Activated T-cell treated with anti-CD3 and anti-CD28 coated beads, Interleukin-2, amount 50 U/mL, for 72 hours (primary cell): ENCODE measurements around the gene FAM111A. TPM values are rescaled to one million over a fixed set of nuclear protein-coding genes. Genes with fewer than 3 reads are reported as not detected.

Experiments used
- ATAC-seq, 2 donors: fragments of 150-1000 bp; cut with Tn5 transposase; replicated peaks in 1 of 2; 2 replicates each; pipeline ENCODE4 v1.10.0; 2021; ENCODE audit warnings: moderate library complexity in 2 of 2, mild to moderate bottlenecking in 1 of 2
- DNase-seq, 2 donors: peaks; one replicate each; pipeline ENCODE4 v3.0.0; 2021 to 2022; ENCODE audit warnings: mixed read lengths in 1 of 2
- H3K27ac Mint-ChIP-seq: one replicate; pipeline ENCODE4 v1.8.0; 2022; ENCODE audit warnings: mild to moderate bottlenecking, moderate library complexity, mixed read lengths
- H3K27me3 Mint-ChIP-seq: one replicate; pipeline ENCODE4 v1.8.0; 2022; ENCODE audit warnings: low read depth, mixed read lengths
- H3K36me3 Mint-ChIP-seq, 2 donors: one replicate each; pipeline ENCODE4 v1.8.0; 2022; ENCODE audit warnings: mixed read lengths in 2 of 2, mild to moderate bottlenecking in 1 of 2; ENCODE audit not compliant: insufficient read depth in 2 of 2
- H3K4me1 Mint-ChIP-seq: one replicate; pipeline ENCODE4 v1.8.0; 2022; ENCODE audit warnings: low read depth, mixed read lengths
- H3K4me3 Mint-ChIP-seq, 2 donors: one replicate each; pipeline ENCODE4 v1.8.0; 2022; ENCODE audit warnings: mild to moderate bottlenecking in 2 of 2, mixed read lengths in 2 of 2, moderate library complexity in 2 of 2
- H3K9me3 Mint-ChIP-seq, 2 donors: one replicate each; pipeline ENCODE4 v1.8.0; 2022; ENCODE audit warnings: mixed read lengths in 2 of 2
- total RNA-seq, 2 donors: library from RNA; stranded (reverse); gene quantifications; one replicate each; pipeline ENCODE4 v1.2.3, GENCODE V29; 2022

The FAM111A gene
- total RNA-seq, 2 donors from 2014 or later = 117 to 140 TPM

- ATAC-seq = peak; percentile 58 to 59
Observed at GRCh38 chr11:59151761-59152160, 9.1 kb downstream of the FAM111A start.

GRCh38 chr11:59152312-59152951, 9.8 kb downstream of the FAM111A start:
- Mint-ChIP-seq H3K9me3 (peaks cover 0 to 3% of the 10 kb centered on the region in 2 donors), H3K4me3 (peak overlapping the region; percentile 76 to 81), H3K4me1 (peaks cover 54% of the 10 kb centered on the region), H3K36me3 (peaks cover 6 to 31% of the 10 kb centered on the region in 2 donors), H3K27ac (peak overlapping the region; percentile 84), H3K27me3 (no peaks in the 10 kb centered on the region)
- peak; percentile 94 to 96 for ATAC-seq
- DNase-seq = peak; percentile 45 to 53

More at GRCh38 chr11:59151761-59152160, 9.1 kb downstream of the FAM111A start:
- peaks cover 0 to 3% of the 10 kb centered on the region in 2 donors for H3K9me3 Mint-ChIP-seq
- peak overlapping the region; percentile 76 to 81 for H3K4me3 Mint-ChIP-seq
- no peak for DNase-seq
- H3K27me3 Mint-ChIP-seq = no peaks in the 10 kb centered on the region
- H3K36me3 Mint-ChIP-seq = peaks cover 6 to 34% of the 10 kb centered on the region in 2 donors
- H3K4me1 Mint-ChIP-seq = peaks cover 61% of the 10 kb centered on the region
- H3K27ac Mint-ChIP-seq = peak overlapping the region; percentile 84

GRCh38 chr11:59154610-59155009, 12.0 kb downstream of the FAM111A start:
- H3K36me3 Mint-ChIP-seq = peaks cover 6 to 18% of the 10 kb centered on the region in 2 donors
- ATAC-seq (no peak), DNase-seq (no peak)
- H3K27ac Mint-ChIP-seq = no peak overlapping the region
- no peaks in the 10 kb centered on the region for H3K27me3 Mint-ChIP-seq
- no peak overlapping the region for H3K4me3 Mint-ChIP-seq
- peaks cover 41% of the 10 kb centered on the region for H3K4me1 Mint-ChIP-seq
- peaks cover 0 to 3% of the 10 kb centered on the region in 2 donors for H3K9me3 Mint-ChIP-seq

DNA sequence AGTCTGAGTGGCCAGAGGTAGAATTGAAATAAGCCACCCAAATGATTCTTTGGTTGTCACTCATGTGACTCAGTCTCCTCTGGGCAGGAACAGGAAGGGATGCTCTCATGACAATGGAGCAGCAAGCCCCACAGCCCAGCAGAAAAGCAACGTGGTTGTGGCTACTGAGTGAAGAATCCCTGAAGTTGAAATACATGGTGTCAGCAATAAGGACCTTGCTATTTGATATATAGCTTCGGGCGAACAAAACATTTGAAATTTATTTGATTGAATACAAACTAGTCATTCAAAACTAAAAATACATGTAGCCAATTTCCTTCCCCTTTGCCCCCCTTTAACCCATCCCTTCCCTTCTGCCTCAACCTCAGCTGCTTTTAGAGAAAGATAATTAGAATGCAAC, 14.8 kb downstream of the FAM111A start:
- Mint-ChIP-seq H3K4me1 (peaks cover 21% of the 10 kb centered on the region), H3K27me3 (peaks cover 8% of the 10 kb centered on the region), H3K9me3 (peaks cover 0 to 3% of the 10 kb centered on the region in 2 donors), H3K27ac (no peak overlapping the region), H3K4me3 (no peak overlapping the region), H3K36me3 (peaks cover 2 to 9% of the 10 kb centered on the region in 2 donors)
- DNase-seq (no peak), ATAC-seq (no peak)

DNA sequence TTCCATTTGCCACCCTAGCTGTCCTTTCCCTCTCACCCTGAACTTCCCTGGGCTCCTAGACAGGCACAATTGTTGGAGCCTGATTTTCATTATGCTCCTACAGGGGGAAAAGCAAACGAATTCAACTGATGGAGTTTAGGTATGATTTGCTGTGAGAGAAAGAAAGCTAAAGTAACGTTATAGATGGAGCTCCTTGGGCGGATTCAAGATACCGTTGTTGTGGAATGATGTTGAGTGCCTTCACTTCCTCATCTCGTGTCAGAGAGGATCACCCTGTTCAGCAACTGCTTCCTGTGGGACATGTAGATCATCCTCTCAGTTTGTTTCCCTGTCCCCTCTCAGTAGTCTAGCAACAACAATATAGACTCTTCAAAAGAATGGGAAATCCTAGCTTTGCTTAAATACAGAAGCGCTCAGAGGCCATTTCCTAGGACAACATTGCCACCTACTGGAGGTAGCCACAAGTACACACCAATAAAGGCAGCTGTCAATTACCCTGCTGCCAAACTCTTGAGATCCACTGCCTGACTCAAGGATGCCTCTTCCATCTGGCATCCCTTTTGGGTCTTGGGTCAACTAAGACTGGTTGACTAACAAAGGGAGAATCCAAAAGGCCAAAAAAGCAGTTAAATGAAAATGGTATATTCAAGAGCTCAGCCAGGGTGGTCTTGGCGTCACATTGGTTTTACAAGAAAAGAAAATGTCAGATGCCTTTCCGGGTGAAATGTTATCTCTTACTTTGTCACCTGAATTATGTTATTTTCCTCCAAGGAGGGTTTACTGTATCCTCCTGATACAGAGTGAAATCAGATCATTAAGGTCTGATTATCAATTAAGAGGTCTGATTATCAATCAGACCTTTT, 15.8 kb downstream of the FAM111A start:
- Mint-ChIP-seq H3K27ac (no peak overlapping the region), H3K4me3 (peak overlapping the region in 1 of 2 donors; percentile 22), H3K27me3 (peaks cover 18% of the 10 kb centered on the region), H3K36me3 (peaks cover 0 to 4% of the 10 kb centered on the region in 2 donors), H3K9me3 (no peaks in the 10 kb centered on the region), H3K4me1 (peaks cover 12% of the 10 kb centered on the region)
- DNase-seq (peak; percentile 52 to 71), ATAC-seq (peak; percentile 92 to 96)

DNA sequence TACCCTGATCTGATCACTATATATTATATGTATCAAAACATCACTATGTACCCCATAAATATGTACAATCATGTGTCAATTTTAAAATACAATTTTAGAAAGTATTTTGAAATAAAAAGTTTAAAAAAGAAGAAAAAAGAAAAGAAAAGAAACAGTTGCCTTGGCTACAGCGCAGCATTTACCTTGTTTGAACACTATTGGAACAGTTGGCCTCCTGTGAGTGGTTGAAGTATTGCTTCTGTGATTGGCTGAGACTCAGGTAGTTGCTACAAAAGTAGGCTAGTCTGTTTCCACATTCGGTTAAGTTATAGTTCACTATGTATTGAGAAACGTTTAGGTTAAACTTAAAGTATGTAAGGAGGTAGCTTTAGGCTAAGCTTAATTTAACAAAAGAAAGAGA, 21.4 kb downstream of the FAM111A start:
- ATAC-seq (no peak), DNase-seq (no peak)
- Mint-ChIP-seq H3K27me3 (peaks cover 34% of the 10 kb centered on the region), H3K27ac (no peak overlapping the region), H3K4me3 (no peak overlapping the region), H3K9me3 (no peaks in the 10 kb centered on the region), H3K36me3 (no peaks in the 10 kb centered on the region), H3K4me1 (no peaks in the 10 kb centered on the region)

DNA sequence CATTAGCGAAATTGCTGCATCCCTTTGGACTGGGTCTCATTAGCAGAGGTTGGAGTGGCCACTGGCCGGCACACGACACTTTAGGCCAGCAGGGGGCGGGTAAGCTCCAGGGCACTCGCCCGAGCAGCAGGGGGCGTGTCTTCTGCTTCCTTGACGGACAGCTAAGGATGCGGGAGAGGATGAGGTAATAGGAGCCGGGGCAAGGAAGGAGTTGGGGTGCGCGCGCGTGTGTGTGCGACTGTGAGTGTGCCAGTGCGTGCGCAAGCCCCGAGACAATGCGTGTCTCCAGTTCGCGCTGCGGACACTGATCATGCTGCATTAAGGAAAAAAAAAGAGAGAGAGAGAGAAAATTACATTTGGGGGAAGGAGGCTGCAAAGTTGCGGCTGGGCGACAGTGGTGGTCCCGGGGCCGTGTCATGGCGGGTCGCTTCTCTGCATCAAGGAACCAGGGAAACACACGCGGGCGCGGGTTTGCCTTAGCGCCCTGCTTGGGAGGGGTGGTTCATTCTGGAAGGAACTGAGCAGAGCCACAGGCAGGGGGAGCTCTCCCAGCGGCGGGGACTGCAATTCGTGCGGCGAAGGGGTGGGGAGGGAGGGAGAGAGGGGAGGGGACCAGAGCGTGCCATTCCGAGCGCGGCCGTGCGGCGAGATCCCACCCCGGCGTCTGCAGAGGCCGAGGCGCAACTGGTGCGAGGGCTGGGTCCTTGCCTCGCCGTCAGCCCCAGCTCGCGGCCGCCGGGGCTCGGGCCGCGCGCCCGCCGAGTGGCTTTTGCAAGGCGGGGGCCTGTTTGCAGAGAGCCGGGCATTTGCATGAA, 29.1 kb downstream of the FAM111A start, which contains the start of gene DTX4:
Gene DTX4, plus strand, starts transcription at position 625 of the 815 bp plus-strand sequence. CDS start 464 bp downstream, outside the sequence.
- Mint-ChIP-seq H3K36me3 (peaks cover 0 to 2% of the 10 kb centered on the region in 2 donors), H3K27ac (no peak within 1 kb of the TSS), H3K27me3 (peaks cover 16% of the 10 kb centered on the region), H3K4me3 (peak within 1 kb of the TSS; percentile 86 to 88), H3K9me3 (no peaks in the 10 kb centered on the region), H3K4me1 (peaks cover 26% of the 10 kb centered on the region)
- peak; percentile 86 to 88 for ATAC-seq
- DNase-seq = peak; percentile 91 to 93

- H3K27ac Mint-ChIP-seq = no peak overlapping the region
- peak; percentile 28 to 31 for DNase-seq
- peak; percentile 38 to 55 for ATAC-seq
- H3K36me3 Mint-ChIP-seq = peaks cover 0 to 2% of the 10 kb centered on the region in 2 donors
- H3K4me3 Mint-ChIP-seq = peak overlapping the region; percentile 86 to 88
- H3K4me1 Mint-ChIP-seq = peaks cover 26% of the 10 kb centered on the region
- H3K9me3 Mint-ChIP-seq = no peaks in the 10 kb centered on the region
- H3K27me3 Mint-ChIP-seq = peaks cover 23% of the 10 kb centered on the region
Observed at GRCh38 chr11:59172345-59173079, 29.9 kb downstream of the FAM111A start.

GRCh38 chr11:59173080-59173963, 30.7 kb downstream of the FAM111A start:
- H3K9me3 Mint-ChIP-seq = no peaks in the 10 kb centered on the region

GRCh38 chr11:59173964-59174663, 31.5 kb downstream of the FAM111A start:
- Mint-ChIP-seq H3K9me3 (no peaks in the 10 kb centered on the region), H3K4me3 (peak overlapping the region in 1 of 2 donors; percentile 16), H3K36me3 (peaks cover 0 to 2% of the 10 kb centered on the region in 2 donors), H3K27ac (no peak overlapping the region), H3K27me3 (peaks cover 29% of the 10 kb centered on the region), H3K4me1 (peaks cover 26% of the 10 kb centered on the region)
- ATAC-seq (no peak), DNase-seq (no peak)

More at GRCh38 chr11:59173080-59173963, 30.7 kb downstream of the FAM111A start:
- H3K27ac Mint-ChIP-seq = no peak overlapping the region
- DNase-seq (no peak), ATAC-seq (no peak)
- peak overlapping the region; percentile 86 to 88 for H3K4me3 Mint-ChIP-seq
- peaks cover 29% of the 10 kb centered on the region for H3K27me3 Mint-ChIP-seq
- H3K36me3 Mint-ChIP-seq = peaks cover 0 to 2% of the 10 kb centered on the region in 2 donors
- peaks cover 26% of the 10 kb centered on the region for H3K4me1 Mint-ChIP-seq

- Mint-ChIP-seq H3K27ac (no peak overlapping the region), H3K27me3 (peaks cover 29% of the 10 kb centered on the region), H3K9me3 (peaks cover 0 to 3% of the 10 kb centered on the region in 2 donors), H3K36me3 (peaks cover 1 to 2% of the 10 kb centered on the region in 2 donors), H3K4me1 (peaks cover 26% of the 10 kb centered on the region), H3K4me3 (no peak overlapping the region)
- DNase-seq = peak; percentile 18 to 37
- ATAC-seq = peak; percentile 32 to 47
Observed at GRCh38 chr11:59174664-59175033, 32.0 kb downstream of the FAM111A start.
